ENCODE data around the gene OR9A4. TPM values are rescaled to one million over a fixed set of nuclear protein-coding genes. Genes with fewer than 3 reads are reported as not detected.

The OR9A4 gene
- total RNA-seq, 1 experiment from 2014 or later = not detected

GRCh38 chr7:141949451-141949850 lies 33.3 kb downstream of the OR9A4 start:
- Mint-ChIP-seq H3K4me1 (peaks cover 5% of the 10 kb centered on the region in 2 experiments), H3K4me3 (no peak overlapping the region), H3K27me3 (ENCODE audit: low read depth) (no peaks in the 10 kb centered on the region), H3K27ac (no peak overlapping the region), H3K36me3 (ENCODE audit: insufficient read depth in 1 of 3, low read depth in 3 of 3) (no peaks in the 10 kb centered on the region; a peak in 1 of 7 replicates), H3K9me3 (no peaks in the 10 kb centered on the region)
- Histone ChIP-seq H4K91ac (ENCODE audit: insufficient read length, low read depth, low read length) (no peak overlapping the region), H3K79me2 (ENCODE audit: insufficient read depth, low read length) (no peaks in the 10 kb centered on the region), H2BK15ac (ENCODE audit: low read depth, low read length) (no peak overlapping the region), H3K9me3 (ENCODE audit: control insufficient read depth, low read depth, low read length) (no peaks in the 10 kb centered on the region), H3K4me2 (ENCODE audit: insufficient read depth, insufficient read length, low read length) (no peak overlapping the region), H3K18ac (ENCODE audit: insufficient read length, low read depth, low read length) (no peak overlapping the region), H4K8ac (replicated peaks; ENCODE audit: insufficient read length, low read depth, low read length) (no peak overlapping the region), H2AFZ (ENCODE audit: low read length) (no peak overlapping the region), H3K4ac (ENCODE audit: low read depth, low read length) (no peak overlapping the region), H2AK5ac (ENCODE audit: insufficient read length, low read length) (no peak overlapping the region), H3K9ac (ENCODE audit: extremely low read depth, insufficient read length, low read length) (no peak overlapping the region), H4K20me1 (ENCODE audit: control insufficient read depth, insufficient read depth, insufficient read length) (no peaks in the 10 kb centered on the region), H3K4me1 (ENCODE audit: insufficient read depth, low read length) (no peaks in the 10 kb centered on the region), H2BK12ac (ENCODE audit: insufficient read length, low read depth, low read length) (no peak overlapping the region), H3K27ac (ENCODE audit: insufficient read length, low read depth, low read length) (no peak overlapping the region), H3K79me1 (ENCODE audit: insufficient read depth, low read depth, low read length, poor library complexity, severe bottlenecking) (no peaks in the 10 kb centered on the region), H3K14ac (ENCODE audit: insufficient read depth, low read length) (no peak overlapping the region), H3T11ph (ENCODE audit: low read length) (no peak overlapping the region), H3K27me3 (ENCODE audit: insufficient read depth, low read length) (no peaks in the 10 kb centered on the region), H2BK5ac (ENCODE audit: insufficient read length, low read length) (no peak overlapping the region), H3K23me2 (ENCODE audit: insufficient read length, low read depth, low read length, poor library complexity, severe bottlenecking) (no peaks in the 10 kb centered on the region), H3K56ac (ENCODE audit: insufficient read length, low read depth, low read length) (no peak overlapping the region), H2BK120ac (ENCODE audit: low read depth, low read length, poor library complexity, severe bottlenecking) (no peak overlapping the region), H4K5ac (ENCODE audit: insufficient read length, low read depth, low read length) (no peak overlapping the region), H2BK20ac (ENCODE audit: low read depth, low read length, poor library complexity, severe bottlenecking) (no peak overlapping the region), H3K23ac (ENCODE audit: insufficient read length, low read depth, low read length) (no peak overlapping the region)
- TF ChIP-seq CTCF (conservative IDR thresholded peaks at IDR 0.05) = no peak
- no peak for DNase-seq
- WGBS (ENCODE audit: extremely low coverage, insufficient read length, low lambda C conversion rate) = no CpG with 5 or more reads among the region's 2 CpGs
